Panc1 (cell line): ENCODE results near the gene RPL13. TPM values are rescaled to one million over a fixed set of nuclear protein-coding genes. Genes with fewer than 3 reads are reported as not detected.

Experiments
- ATAC-seq: fragments of 200-7000 bp; cut with Tn5 transposase; 2 replicates; pipeline ENCODE4 v1.9.1; 2020; ENCODE audit warnings: mild to moderate bottlenecking, moderate library complexity
- BruUV-seq: library from RNA; stranded (reverse); fragments of 400-500 nt; replicated peaks from 2 replicates; lab custom pipeline; 2021; lab: Mats Ljungman, UMichigan
- CTCF ChIA-PET: fragments of 300-600 bp; sonication (Branson Sonifier 250); formaldehyde crosslinking; loops from one replicate; lab custom pipeline; 2022; ENCODE audit warnings: antibody characterized with exemption; lab: Charles Lee
- POLR2A ChIA-PET: fragments of 300-600 bp; sonication (Branson Sonifier 250); formaldehyde crosslinking; loops from one replicate; lab custom pipeline; 2022; ENCODE audit warnings: antibody characterized with exemption; lab: Charles Lee
- DNase-seq: peaks from one replicate; pipeline ENCODE4 v3.0.0-alpha.2; 2010; ENCODE audit warnings: low read depth, low spot score
- H3K27ac ChIP-seq: 2 replicates; pipeline ENCODE4 v1.5.1; 2011; ENCODE audit warnings: mild to moderate bottlenecking, low read length, inconsistent platforms
- H3K27me3 ChIP-seq: fragments of 200-500 bp; sonication (Bioruptor generic); 2 replicates; pipeline ENCODE4 v1.6.0; 2014; ENCODE audit warnings: low read length, inconsistent platforms; ENCODE audit not compliant: control insufficient read depth, insufficient read depth
- H3K36me3 ChIP-seq: fragments of 200-500 bp; sonication (Bioruptor generic); 2 replicates; pipeline ENCODE4 v1.5.1; 2014; ENCODE audit warnings: inconsistent platforms, mild to moderate bottlenecking, low read length, moderate library complexity; ENCODE audit not compliant: control insufficient read depth, insufficient read depth
- H3K4me1 ChIP-seq: 2 replicates; pipeline ENCODE4 v1.5.1; 2011; ENCODE audit warnings: inconsistent platforms, mild to moderate bottlenecking, low read length, moderate library complexity; ENCODE audit not compliant: control insufficient read depth, insufficient read depth
- H3K4me3 ChIP-seq, 2 experiments: 2 replicates each; pipeline ENCODE4 v1.5.1; 2011 to 2012; ENCODE audit warnings: low read depth in 2 of 2, low read length in 2 of 2, mild to moderate bottlenecking in 2 of 2, inconsistent platforms in 1 of 2, moderate library complexity in 1 of 2
- H3K9me3 ChIP-seq: fragments of 200-500 bp; sonication (Bioruptor generic); 2 replicates; pipeline ENCODE4 v1.5.1; 2014; ENCODE audit warnings: low read depth, mild to moderate bottlenecking, inconsistent platforms, low read length, moderate library complexity; ENCODE audit not compliant: control insufficient read depth, insufficient read depth
- CTCF ChIP-seq: fragments of 450-650 bp; IDR thresholded peaks from 2 replicates; pipeline ENCODE4 v1.5.1; 2017; ENCODE audit warnings: mild to moderate bottlenecking
- POLR2AphosphoS5 ChIP-seq: IDR thresholded peaks from 2 replicates; pipeline ENCODE4 v1.6.1; 2012; ENCODE audit warnings: mild to moderate bottlenecking, low read depth, low read length, moderate library complexity
- REST ChIP-seq, 2 experiments: IDR thresholded peaks; 2 replicates each; pipeline ENCODE4 v1.6.1; 2011 to 2012; ENCODE audit warnings: low read depth in 2 of 2, control low read depth in 1 of 2, low read length in 1 of 2, mild to moderate bottlenecking in 1 of 2, moderate library complexity in 1 of 2; ENCODE audit not compliant: insufficient read depth in 1 of 2
- SIN3A ChIP-seq: IDR thresholded peaks from 2 replicates; pipeline ENCODE4 v1.6.1; 2012; ENCODE audit warnings: low read depth, mild to moderate bottlenecking, low read length, moderate library complexity, borderline replicate concordance; ENCODE audit not compliant: insufficient read depth
- TCF7L2 ChIP-seq: IDR thresholded peaks from 2 replicates; pipeline ENCODE4 v1.6.1; 2011; ENCODE audit warnings: mild to moderate bottlenecking, low read depth, low read length, inconsistent platforms
- in situ Hi-C: cut with HindIII; loops from 2 replicates; pipeline ENCODE4 v1.10.0; 2016; ENCODE audit warnings: low sequenced_read_pairs, low pct_unique_long_range_greater_than_20kb
- intact Hi-C: fragments of 100-400 bp; cut with micrococcal nuclease; formaldehyde crosslinking; loops from one replicate; pipeline ENCODE4 v1.10.0; 2022; ENCODE audit not compliant: unreplicated experiment
- total RNA-seq: library from RNA; stranded (reverse); gene quantifications from one replicate; pipeline ENCODE4 v1.2.1, GENCODE V29; 2021; ENCODE audit not compliant: unreplicated experiment

Gene RPL13
- total RNA-seq, 1 experiment from 2014 or later, result 965 TPM

GRCh38 chr16:89529097-89529496 is 31.4 kb upstream of the RPL13 start:
- ATAC-seq (no peak), DNase-seq (no peak)
- TF ChIP-seq CTCF (no peak), REST (IDR thresholded peaks at IDR 0.05; ENCODE audit: insufficient read depth in 1 of 2, low read depth in 2 of 2, low read length in 1 of 2) (no peak)
- Histone ChIP-seq H3K4me3 (no peak overlapping the region), H3K9me3 (no peaks in the 10 kb centered on the region), H3K36me3 (peaks cover 12% of the 10 kb centered on the region), H3K27me3 (no peaks in the 10 kb centered on the region), H3K27ac (no peak overlapping the region), H3K4me1 (no peaks in the 10 kb centered on the region)
- intact Hi-C loops (no loop called here), in situ Hi-C loops (no loop called here)
- POLR2A ChIA-PET, result no interaction called here
- CTCF ChIA-PET, result no interaction called here
- BruUV-seq, result no TSS peak

GRCh38 chr16:89530401-89531381 is 29.8 kb upstream of the RPL13 start:
- ChIA-PET CTCF (no interaction called here), POLR2A (no interaction called here)
- Histone ChIP-seq H3K4me3 (no peak overlapping the region), H3K27ac (no peak overlapping the region), H3K4me1 (no peaks in the 10 kb centered on the region), H3K36me3 (peaks cover 12% of the 10 kb centered on the region), H3K9me3 (no peaks in the 10 kb centered on the region), H3K27me3 (no peaks in the 10 kb centered on the region)
- intact Hi-C loops (no loop called here), in situ Hi-C loops (no loop called here)
- TF ChIP-seq REST (IDR thresholded peaks at IDR 0.05; ENCODE audit: insufficient read depth in 1 of 2, low read depth in 2 of 2, low read length in 1 of 2), result no peak
- no peak for TF ChIP-seq TCF7L2
- no peak for TF ChIP-seq POLR2AphosphoS5
- no peak for TF ChIP-seq CTCF
- TF ChIP-seq SIN3A, result no peak
- no TSS peak for BruUV-seq
- no peak for DNase-seq
- no peak for ATAC-seq
